ENCODE measurements around the gene INPP5D. TPM values are rescaled to one million over a fixed set of nuclear protein-coding genes. Genes with fewer than 3 reads are reported as not detected.

The INPP5D gene
- total RNA-seq, 1 experiment from 2014 or later = 17.2 TPM

DNA sequence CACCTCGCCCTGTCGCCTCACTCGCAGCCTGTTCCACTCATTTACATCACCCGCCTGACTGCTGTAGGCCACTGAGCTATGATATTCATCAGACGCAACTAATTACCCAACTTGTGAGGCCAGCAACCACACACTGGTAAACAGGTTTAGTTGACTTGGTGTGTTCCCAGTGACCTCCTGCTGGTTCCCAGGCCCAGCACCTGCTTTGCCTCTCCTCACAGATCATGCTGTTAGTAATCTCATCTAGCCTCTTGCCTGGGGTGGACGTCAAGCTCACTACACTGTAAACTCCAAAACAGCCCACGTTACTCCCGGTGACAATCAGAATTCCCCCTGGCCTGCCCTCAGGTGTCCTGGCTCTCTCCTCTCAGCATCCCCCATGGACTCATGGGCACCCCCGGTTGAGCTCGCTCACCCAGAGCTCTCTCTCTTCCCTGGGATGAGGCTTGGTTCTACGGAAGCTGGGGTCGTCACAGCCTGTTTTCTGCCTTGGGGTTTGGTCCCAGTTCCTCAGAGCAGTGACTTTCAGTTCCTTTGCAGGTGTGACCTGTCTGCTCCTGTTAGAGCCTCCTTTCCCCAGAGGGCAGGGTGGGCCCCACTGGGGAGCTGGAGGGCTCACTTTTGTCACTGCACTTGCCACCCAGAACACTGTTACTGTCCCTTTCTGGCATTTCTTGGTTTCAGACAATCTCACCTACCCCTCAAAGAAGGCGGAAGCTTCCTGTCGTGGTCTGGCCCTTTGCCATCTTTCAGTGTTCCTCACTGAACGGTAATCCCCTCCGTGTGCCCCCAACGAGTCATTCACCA, 40.3 kb downstream of the INPP5D start (continued):
- TF ChIP-seq, protein P1, sequence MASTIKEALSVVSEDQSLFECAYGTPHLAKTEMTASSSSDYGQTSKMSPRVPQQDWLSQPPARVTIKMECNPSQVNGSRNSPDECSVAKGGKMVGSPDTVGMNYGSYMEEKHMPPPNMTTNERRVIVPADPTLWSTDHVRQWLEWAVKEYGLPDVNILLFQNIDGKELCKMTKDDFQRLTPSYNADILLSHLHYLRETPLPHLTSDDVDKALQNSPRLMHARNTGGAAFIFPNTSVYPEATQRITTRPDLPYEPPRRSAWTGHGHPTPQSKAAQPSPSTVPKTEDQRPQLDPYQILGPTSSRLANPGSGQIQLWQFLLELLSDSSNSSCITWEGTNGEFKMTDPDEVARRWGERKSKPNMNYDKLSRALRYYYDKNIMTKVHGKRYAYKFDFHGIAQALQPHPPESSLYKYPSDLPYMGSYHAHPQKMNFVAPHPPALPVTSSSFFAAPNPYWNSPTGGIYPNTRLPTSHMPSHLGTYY (CRISPR knock-in tag; IDR thresholded peaks at IDR 0.05) = no peak
- no peak for TF ChIP-seq ATF3 (CRISPR knock-in tag; conservative IDR thresholded peaks at IDR 0.05)
- no peak for TF ChIP-seq FOXP4 (CRISPR knock-in tag; IDR thresholded peaks at IDR 0.05)
- TF ChIP-seq ZNF263 (CRISPR knock-in tag; IDR thresholded peaks at IDR 0.05; ENCODE audit: low read depth) = no peak
- TF ChIP-seq, protein P2, sequence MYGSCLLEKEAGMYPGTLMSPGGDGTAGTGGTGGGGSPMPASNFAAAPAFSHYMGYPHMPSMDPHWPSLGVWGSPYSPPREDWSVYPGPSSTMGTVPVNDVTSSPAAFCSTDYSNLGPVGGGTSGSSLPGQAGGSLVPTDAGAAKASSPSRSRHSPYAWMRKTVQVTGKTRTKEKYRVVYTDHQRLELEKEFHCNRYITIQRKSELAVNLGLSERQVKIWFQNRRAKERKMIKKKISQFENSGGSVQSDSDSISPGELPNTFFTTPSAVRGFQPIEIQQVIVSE (CRISPR knock-in tag; IDR thresholded peaks at IDR 0.05; ENCODE audit: borderline replicate concordance) = no peak

DNA sequence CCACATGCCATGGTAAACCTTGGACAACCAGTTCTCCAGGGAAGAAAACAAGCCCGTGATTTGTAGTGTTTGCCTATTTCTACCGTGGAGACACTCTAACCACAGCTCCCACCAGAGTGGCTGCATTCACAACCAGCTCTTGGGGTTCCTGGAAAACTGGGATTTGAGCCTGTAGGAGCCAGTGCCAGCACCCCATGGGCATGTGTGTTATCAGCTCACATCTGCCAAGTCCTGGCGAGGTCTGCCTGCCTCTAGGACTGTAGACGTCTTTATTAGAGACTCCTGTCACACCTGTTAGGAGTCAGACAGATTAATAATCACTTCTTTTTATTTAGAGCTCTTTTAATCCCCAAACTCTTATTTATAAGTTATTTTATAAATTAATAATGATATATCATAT, 41.0 kb downstream of the INPP5D start:
- Mint-ChIP-seq H3K27me3 (ENCODE audit: low read depth) (no peaks in the 10 kb centered on the region), H3K27ac (no peak overlapping the region), H3K9me3 (peaks cover 7% of the 10 kb centered on the region), H3K4me1 (peaks cover 3% of the 10 kb centered on the region), H3K36me3 (0 out of 2 replicates have a peak, but pooled peaks cover 3% of the 10 kb centered on the region), H3K4me3 (no peak overlapping the region)
- ChIA-PET POLR2A (no interaction called here), CTCF (interaction anchor here (1.2 to 2.1 kb wide), 2 partner anchors 72 to 150 kb away, joined by 4 to 7 read pairs; partner anchors contain the start of gene ATG16L1)
- no peak for DNase-seq (ENCODE audit: low spot score)
- TF ChIP-seq SMAD4 (CRISPR knock-in tag; IDR thresholded peaks at IDR 0.05) (no peak), NFATC4 (CRISPR knock-in tag; IDR thresholded peaks at IDR 0.05) (no peak), SMAD3 (CRISPR knock-in tag; IDR thresholded peaks at IDR 0.05; ENCODE audit: borderline replicate concordance) (no peak), ZBTB21 (CRISPR knock-in tag; IDR thresholded peaks at IDR 0.05; ENCODE audit: borderline replicate concordance) (no peak), ZNF263 (CRISPR knock-in tag; IDR thresholded peaks at IDR 0.05; ENCODE audit: low read depth) (no peak), GTF2I (CRISPR knock-in tag; conservative IDR thresholded peaks at IDR 0.05) (no peak)
- TF ChIP-seq, protein P3, sequence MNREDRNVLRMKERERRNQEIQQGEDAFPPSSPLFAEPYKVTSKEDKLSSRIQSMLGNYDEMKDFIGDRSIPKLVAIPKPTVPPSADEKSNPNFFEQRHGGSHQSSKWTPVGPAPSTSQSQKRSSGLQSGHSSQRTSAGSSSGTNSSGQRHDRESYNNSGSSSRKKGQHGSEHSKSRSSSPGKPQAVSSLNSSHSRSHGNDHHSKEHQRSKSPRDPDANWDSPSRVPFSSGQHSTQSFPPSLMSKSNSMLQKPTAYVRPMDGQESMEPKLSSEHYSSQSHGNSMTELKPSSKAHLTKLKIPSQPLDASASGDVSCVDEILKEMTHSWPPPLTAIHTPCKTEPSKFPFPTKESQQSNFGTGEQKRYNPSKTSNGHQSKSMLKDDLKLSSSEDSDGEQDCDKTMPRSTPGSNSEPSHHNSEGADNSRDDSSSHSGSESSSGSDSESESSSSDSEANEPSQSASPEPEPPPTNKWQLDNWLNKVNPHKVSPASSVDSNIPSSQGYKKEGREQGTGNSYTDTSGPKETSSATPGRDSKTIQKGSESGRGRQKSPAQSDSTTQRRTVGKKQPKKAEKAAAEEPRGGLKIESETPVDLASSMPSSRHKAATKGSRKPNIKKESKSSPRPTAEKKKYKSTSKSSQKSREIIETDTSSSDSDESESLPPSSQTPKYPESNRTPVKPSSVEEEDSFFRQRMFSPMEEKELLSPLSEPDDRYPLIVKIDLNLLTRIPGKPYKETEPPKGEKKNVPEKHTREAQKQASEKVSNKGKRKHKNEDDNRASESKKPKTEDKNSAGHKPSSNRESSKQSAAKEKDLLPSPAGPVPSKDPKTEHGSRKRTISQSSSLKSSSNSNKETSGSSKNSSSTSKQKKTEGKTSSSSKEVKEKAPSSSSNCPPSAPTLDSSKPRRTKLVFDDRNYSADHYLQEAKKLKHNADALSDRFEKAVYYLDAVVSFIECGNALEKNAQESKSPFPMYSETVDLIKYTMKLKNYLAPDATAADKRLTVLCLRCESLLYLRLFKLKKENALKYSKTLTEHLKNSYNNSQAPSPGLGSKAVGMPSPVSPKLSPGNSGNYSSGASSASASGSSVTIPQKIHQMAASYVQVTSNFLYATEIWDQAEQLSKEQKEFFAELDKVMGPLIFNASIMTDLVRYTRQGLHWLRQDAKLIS (CRISPR knock-in tag; IDR thresholded peaks at IDR 0.05; ENCODE audit: borderline replicate concordance) = no peak
- TF ChIP-seq, protein P4, sequence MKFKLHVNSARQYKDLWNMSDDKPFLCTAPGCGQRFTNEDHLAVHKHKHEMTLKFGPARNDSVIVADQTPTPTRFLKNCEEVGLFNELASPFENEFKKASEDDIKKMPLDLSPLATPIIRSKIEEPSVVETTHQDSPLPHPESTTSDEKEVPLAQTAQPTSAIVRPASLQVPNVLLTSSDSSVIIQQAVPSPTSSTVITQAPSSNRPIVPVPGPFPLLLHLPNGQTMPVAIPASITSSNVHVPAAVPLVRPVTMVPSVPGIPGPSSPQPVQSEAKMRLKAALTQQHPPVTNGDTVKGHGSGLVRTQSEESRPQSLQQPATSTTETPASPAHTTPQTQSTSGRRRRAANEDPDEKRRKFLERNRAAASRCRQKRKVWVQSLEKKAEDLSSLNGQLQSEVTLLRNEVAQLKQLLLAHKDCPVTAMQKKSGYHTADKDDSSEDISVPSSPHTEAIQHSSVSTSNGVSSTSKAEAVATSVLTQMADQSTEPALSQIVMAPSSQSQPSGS (CRISPR knock-in tag; IDR thresholded peaks at IDR 0.05; ENCODE audit: borderline replicate concordance, low read depth) = no peak
- no peak for ATAC-seq

Measured in WTC11 (cell line).